ENCODE measurements around the gene JUND. TPM values are rescaled to one million over a fixed set of nuclear protein-coding genes. Genes with fewer than 3 reads are reported as not detected.

JUND gene
- total RNA-seq, 2 donors from 2014 or later = 250 to 607 TPM

DNA sequence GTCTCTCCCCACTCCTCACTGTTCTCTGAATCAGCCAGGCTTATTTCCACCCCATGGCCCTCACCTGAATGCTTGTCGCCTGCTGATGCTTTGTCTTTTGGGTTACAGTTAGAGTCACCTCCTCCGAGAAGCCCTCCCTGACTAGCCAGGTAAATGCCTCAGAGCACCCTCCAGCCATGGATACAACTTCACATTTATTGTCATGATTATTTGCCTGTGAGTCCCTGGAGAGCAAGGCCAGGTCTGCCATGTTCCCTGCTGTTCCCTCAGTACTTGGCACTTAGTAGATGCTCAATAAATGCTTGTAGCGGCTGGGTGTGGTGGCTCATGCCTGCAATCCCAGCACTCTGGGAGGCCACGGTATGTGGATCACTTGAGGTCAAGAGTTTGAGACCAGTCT, 51.5 kb downstream of the JUND start:
- no peak for TF ChIP-seq POLR2A (IDR thresholded peaks at IDR 0.05)
- no peak for TF ChIP-seq CTCF (IDR thresholded peaks at IDR 0.05)
- H3K27me3 ChIP-seq = peaks cover 0 to 20% of the 10 kb centered on the region in 2 donors
- no peak overlapping the region for H3K4me3 ChIP-seq
- H3K36me3 ChIP-seq (replicated peaks in 1 of 2; ENCODE audit: insufficient read depth in 1 of 2, low read depth in 2 of 2) = no peaks in the 10 kb centered on the region
- H3K9me3 ChIP-seq = peaks cover 0 to 9% (median 0%) of the 10 kb centered on the region in 3 donors
- H3K27ac ChIP-seq = no peak overlapping the region
- WGBS, 2 donors = 57 to 59% methylated on average over 2 to 4 of the region's 4 CpGs
- intact Hi-C loops (cut with DNase I) = no loop called here
- peaks cover 15% of the 10 kb centered on the region for H3K4me1 ChIP-seq
- no peak for DNase-seq
- no peak for ATAC-seq

Small RNA genes lying within 50 kb of the gene (microRNA-seq; reads per million reads assigned to microRNA genes)
- gene MIR3188 (ENCODE audit: borderline number of aligned reads in 2 of 2, borderline replicate concordance in 2 of 2) = 1.9 to 4.0 reads per million in 2 donors

Small RNA genes lying within 50 kb of the gene (small RNA-seq; reads per million reads assigned to genes)
- gene MIR3188 = 1.1 reads per million, percentile 45 among the genes with 10 or more reads in this experiment
- gene RPL39P38 = not detected

Other genes with a start within 250 kb of the JUND start
- gene IL12RB1, start 194.7 kb downstream of the JUND start, total RNA-seq = 1 to 10 TPM in 1 of 2 donors, not detected in 1; 1.0 TPM
- 10 to 100 TPM; 17.6 to 35.3 TPM for gene MAST3, start 183.8 kb downstream of the JUND start, total RNA-seq
- gene PIK3R2, start 128.5 kb downstream of the JUND start, total RNA-seq = 10 to 100 TPM; 18.9 to 21.8 TPM
- gene IFI30, start 107.8 kb downstream of the JUND start, total RNA-seq = 10 to 100 TPM; 30.3 to 32.9 TPM
- gene MPV17L2, start 88.4 kb downstream of the JUND start, total RNA-seq = 1 to 10 TPM; 3.4 to 5.6 TPM
- gene RAB3A, start 77.6 kb downstream of the JUND start, total RNA-seq = 1 to 10 TPM in 1 of 2 donors, under 1 TPM in 1; 0.52 to 8.2 TPM
- gene PDE4C, start 55.2 kb downstream of the JUND start, total RNA-seq = under 1 TPM; under 0.01 to 0.26 TPM
- gene IQCN, start 7.2 kb downstream of the JUND start, total RNA-seq = 1 to 10 TPM; 5.6 to 7.0 TPM
- 10 to 100 TPM; 45.7 to 94.6 TPM for gene LSM4, start 41.5 kb upstream of the JUND start, total RNA-seq
- 10 to 100 TPM; 22.1 to 37.6 TPM for gene PGPEP1, start 59.0 kb upstream of the JUND start, total RNA-seq
- 10 to 100 TPM; 40.5 to 86.1 TPM for gene GDF15, start 104.5 kb upstream of the JUND start, total RNA-seq
- 1 to 10 TPM in 1 of 2 donors, not detected in 1; 4.4 TPM for gene LRRC25, start 116.0 kb upstream of the JUND start, total RNA-seq
- 10 to 100 TPM; 50.1 to 63.9 TPM for gene SSBP4, start 137.8 kb upstream of the JUND start, total RNA-seq
- gene ISYNA1, start 156.5 kb upstream of the JUND start, total RNA-seq = 10 to 100 TPM; 52.7 to 72.8 TPM
- 10 to 100 TPM; 12.5 to 14.2 TPM for gene ELL, start 240.4 kb upstream of the JUND start, total RNA-seq